Keratinocyte (primary cell): ENCODE results near the gene RPS18. TPM values are rescaled to one million over a fixed set of nuclear protein-coding genes. Genes with fewer than 3 reads are reported as not detected.

Experiments used
- DNase-seq: peaks from one replicate; pipeline ENCODE4 v3.0.0-alpha.2; 2011; ENCODE audit warnings: low read depth, missing footprints, low spot score
- FAIRE-seq: peaks from 2 replicates; lab custom pipeline; 2011; peaks lifted over from hg19 to GRCh38; lab: Jason Lieb, UNC
- H2AFZ ChIP-seq: 2 replicates; pipeline ENCODE4 v1.6.0; 2012; ENCODE audit warnings: low read length, control low read depth, inconsistent platforms; ENCODE audit not compliant: control insufficient read depth
- H3K27ac ChIP-seq: 2 replicates; pipeline ENCODE4 v1.5.1; 2011; ENCODE audit warnings: low read length; ENCODE audit not compliant: control insufficient read depth, insufficient read depth
- H3K27me3 ChIP-seq: 3 replicates; pipeline ENCODE4 v1.6.0; 2011; ENCODE audit warnings: low read length; ENCODE audit not compliant: control insufficient read depth, insufficient read depth; ENCODE audit errors: extremely low read depth
- H3K36me3 ChIP-seq, 2 experiments: 2 replicates in 1 of 2; 3 replicates in 1 of 2; pipeline ENCODE4 v1.5.1; 2011; ENCODE audit warnings: low read length in 2 of 2, mild to moderate bottlenecking in 1 of 2; ENCODE audit not compliant: control insufficient read depth in 2 of 2, insufficient read depth in 2 of 2; ENCODE audit errors: extremely low read depth in 1 of 2
- H3K4me1 ChIP-seq: 3 replicates; pipeline ENCODE4 v1.5.1; 2011; ENCODE audit warnings: low read length; ENCODE audit not compliant: control insufficient read depth, insufficient read depth; ENCODE audit errors: extremely low read depth
- H3K4me2 ChIP-seq: 3 replicates; pipeline ENCODE4 v1.6.0; 2011; ENCODE audit warnings: low read depth, low read length; ENCODE audit not compliant: control insufficient read depth, insufficient read depth; ENCODE audit errors: extremely low read depth
- H3K4me3 ChIP-seq, 3 experiments: fragments of 200-600 bp in 1 of 3; sonication (generic) in 1 of 3; 2 replicates in 2 of 3; 3 replicates in 1 of 3; pipeline ENCODE4 v1.5.1; 2011 to 2016; ENCODE audit warnings: low read length in 3 of 3, mild to moderate bottlenecking in 3 of 3, control low read depth in 2 of 3, inconsistent platforms in 1 of 3, low read depth in 1 of 3, mixed read lengths in 1 of 3, mixed run types in 1 of 3, moderate library complexity in 1 of 3; ENCODE audit not compliant: control insufficient read depth in 2 of 3, insufficient read depth in 2 of 3; ENCODE audit errors: extremely low read depth in 1 of 3
- H3K79me2 ChIP-seq: 2 replicates; pipeline ENCODE4 v1.6.0; 2012; ENCODE audit warnings: low read length; ENCODE audit not compliant: control insufficient read depth, insufficient read depth
- H3K9ac ChIP-seq: 3 replicates; pipeline ENCODE4 v1.6.0; 2011; ENCODE audit warnings: low read length; ENCODE audit not compliant: control insufficient read depth, insufficient read depth; ENCODE audit errors: extremely low read depth
- H3K9me1 ChIP-seq: 3 replicates; pipeline ENCODE4 v1.6.0; 2011; ENCODE audit warnings: low read length; ENCODE audit not compliant: control insufficient read depth, insufficient read depth; ENCODE audit errors: extremely low read depth
- H3K9me3 ChIP-seq: 2 replicates; pipeline ENCODE4 v1.5.1; 2012; ENCODE audit warnings: low read depth, low read length; ENCODE audit not compliant: control insufficient read depth
- H4K20me1 ChIP-seq: 3 replicates; pipeline ENCODE4 v1.6.0; 2011; ENCODE audit warnings: low read length; ENCODE audit not compliant: control insufficient read depth, insufficient read depth; ENCODE audit errors: extremely low read depth
- CTCF ChIP-seq, 3 experiments: IDR thresholded peaks in 1 of 3; conservative IDR thresholded peaks in 1 of 3; optimal IDR thresholded peaks in 1 of 3; 2 replicates in 2 of 3; 3 replicates in 1 of 3; pipeline versions ENCODE3 to v1.5.1; 2011; ENCODE audit warnings: low read length in 3 of 3, mild to moderate bottlenecking in 3 of 3, moderate library complexity in 2 of 3, control low read depth in 1 of 3, inconsistent platforms in 1 of 3; ENCODE audit not compliant: insufficient read depth in 2 of 3; ENCODE audit errors: extremely low read depth in 1 of 3
- EZH2 ChIP-seq: IDR thresholded peaks from one replicate; pipeline ENCODE4 v1.6.1; 2012; ENCODE audit warnings: inconsistent platforms, mild to moderate bottlenecking, low read length, moderate library complexity
- dilution Hi-C: fragments of 300-500 bp; cut with MboI; formaldehyde crosslinking; loops from one replicate; pipeline ENCODE4 v1.7.0; 2020; ENCODE audit warnings: low sequenced_read_pairs; ENCODE audit not compliant: extremely low pct_ligation_motif_present
- polyA plus RNA-seq, 5 experiments: library from polyadenylated mRNA; depleted of rRNA in 3 of 5; stranded (reverse) in 3 of 5; stranded (forward) in 1 of 5; unstranded in 1 of 5; fragments of >200 nt; gene quantifications; 1 replicate in 1 of 5; 2 replicates in 3 of 5; 3 replicates in 1 of 5; pipeline versions ENCODE4 v1.2.1 to v1.2.3, GENCODE V29; 2011 to 2012; ENCODE audit warnings: missing spikeins in 2 of 5, low read depth in 1 of 5, low replicate concordance in 1 of 5

Gene RPS18
- polyA plus RNA-seq, 1 donor (not counting 4 experiments of a cell fraction or from before 2014, with no cell fraction given) = 6,374 TPM

GRCh38 chr6:33317419-33317668 lies 45.5 kb downstream of the RPS18 start:
- H3K9ac ChIP-seq = no peak overlapping the region
- H3K9me1 ChIP-seq = no peaks in the 10 kb centered on the region

GRCh38 chr6:33317669-33318425 lies 46.0 kb downstream of the RPS18 start, which contains the start of gene ZBTB22:
ZBTB22 (minus strand) TSS chr6:33317744; CDS start chr6:33316916, 828 bp downstream.
- dilution Hi-C loops = no loop called here
- H3K79me2 ChIP-seq = peaks cover 52% of the 10 kb centered on the region

More at GRCh38 chr6:33317419-33317668, 45.5 kb downstream of the RPS18 start:
- Histone ChIP-seq H3K4me1 (peaks cover 42% of the 10 kb centered on the region), H3K4me3 (peak overlapping the region; percentile 45 to 54 (median 48)), H3K9me3 (no peaks in the 10 kb centered on the region), H4K20me1 (no peaks in the 10 kb centered on the region), H3K36me3 (peaks cover 22 to 30% of the 10 kb centered on the region in 2 experiments), H3K27ac (no peak overlapping the region), H3K4me2 (peak overlapping the region; percentile 65), H2AFZ (no peak overlapping the region), H3K27me3 (no peaks in the 10 kb centered on the region), H3K79me2 (peaks cover 50% of the 10 kb centered on the region)
- FAIRE-seq = no peak
- DNase-seq = no peak
- dilution Hi-C loops = no loop called here
- no peak for TF ChIP-seq CTCF (optimal IDR thresholded peaks at IDR 0.05 in 1 of 3, IDR thresholded peaks at IDR 0.05 in 1 of 3, conservative IDR thresholded peaks at IDR 0.05 in 1 of 3; ENCODE audit: extremely low read depth in 1 of 3, insufficient read depth in 2 of 3, low read length in 3 of 3)

More at GRCh38 chr6:33317669-33318425, 46.0 kb downstream of the RPS18 start, which contains the start of gene ZBTB22:
- H3K4me2 ChIP-seq = peak within 1 kb of the TSS; percentile 73
- no peak for TF ChIP-seq CTCF (optimal IDR thresholded peaks at IDR 0.05 in 1 of 3, IDR thresholded peaks at IDR 0.05 in 1 of 3, conservative IDR thresholded peaks at IDR 0.05 in 1 of 3; ENCODE audit: extremely low read depth in 1 of 3, insufficient read depth in 2 of 3, low read length in 3 of 3)
- no peak for TF ChIP-seq EZH2
- no peaks in the 10 kb centered on the region for H3K9me1 ChIP-seq
- peak within 1 kb of the TSS; percentile 70 for H3K27ac ChIP-seq
- H3K4me3 ChIP-seq = peak within 1 kb of the TSS; percentile 48 to 72 (median 72)
- H3K4me1 ChIP-seq = peaks cover 42% of the 10 kb centered on the region
- FAIRE-seq (peak; percentile 52), DNase-seq (peak; percentile 88)
- no peaks in the 10 kb centered on the region for H3K9me3 ChIP-seq
- H2AFZ ChIP-seq = peak within 1 kb of the TSS; percentile 70
- peaks cover 22 to 30% of the 10 kb centered on the region in 2 experiments for H3K36me3 ChIP-seq
- peak within 1 kb of the TSS; percentile 77 for H3K9ac ChIP-seq
- H4K20me1 ChIP-seq = no peaks in the 10 kb centered on the region
- no peaks in the 10 kb centered on the region for H3K27me3 ChIP-seq
